ENCODE measurements around the gene PTPRC.
"Not testable (repeated sequence)": the region's sequence is repeated elsewhere in the genome, so short reads cannot be mapped to it uniquely, and the experiment has no call there.

PTPRC gene, protein sequence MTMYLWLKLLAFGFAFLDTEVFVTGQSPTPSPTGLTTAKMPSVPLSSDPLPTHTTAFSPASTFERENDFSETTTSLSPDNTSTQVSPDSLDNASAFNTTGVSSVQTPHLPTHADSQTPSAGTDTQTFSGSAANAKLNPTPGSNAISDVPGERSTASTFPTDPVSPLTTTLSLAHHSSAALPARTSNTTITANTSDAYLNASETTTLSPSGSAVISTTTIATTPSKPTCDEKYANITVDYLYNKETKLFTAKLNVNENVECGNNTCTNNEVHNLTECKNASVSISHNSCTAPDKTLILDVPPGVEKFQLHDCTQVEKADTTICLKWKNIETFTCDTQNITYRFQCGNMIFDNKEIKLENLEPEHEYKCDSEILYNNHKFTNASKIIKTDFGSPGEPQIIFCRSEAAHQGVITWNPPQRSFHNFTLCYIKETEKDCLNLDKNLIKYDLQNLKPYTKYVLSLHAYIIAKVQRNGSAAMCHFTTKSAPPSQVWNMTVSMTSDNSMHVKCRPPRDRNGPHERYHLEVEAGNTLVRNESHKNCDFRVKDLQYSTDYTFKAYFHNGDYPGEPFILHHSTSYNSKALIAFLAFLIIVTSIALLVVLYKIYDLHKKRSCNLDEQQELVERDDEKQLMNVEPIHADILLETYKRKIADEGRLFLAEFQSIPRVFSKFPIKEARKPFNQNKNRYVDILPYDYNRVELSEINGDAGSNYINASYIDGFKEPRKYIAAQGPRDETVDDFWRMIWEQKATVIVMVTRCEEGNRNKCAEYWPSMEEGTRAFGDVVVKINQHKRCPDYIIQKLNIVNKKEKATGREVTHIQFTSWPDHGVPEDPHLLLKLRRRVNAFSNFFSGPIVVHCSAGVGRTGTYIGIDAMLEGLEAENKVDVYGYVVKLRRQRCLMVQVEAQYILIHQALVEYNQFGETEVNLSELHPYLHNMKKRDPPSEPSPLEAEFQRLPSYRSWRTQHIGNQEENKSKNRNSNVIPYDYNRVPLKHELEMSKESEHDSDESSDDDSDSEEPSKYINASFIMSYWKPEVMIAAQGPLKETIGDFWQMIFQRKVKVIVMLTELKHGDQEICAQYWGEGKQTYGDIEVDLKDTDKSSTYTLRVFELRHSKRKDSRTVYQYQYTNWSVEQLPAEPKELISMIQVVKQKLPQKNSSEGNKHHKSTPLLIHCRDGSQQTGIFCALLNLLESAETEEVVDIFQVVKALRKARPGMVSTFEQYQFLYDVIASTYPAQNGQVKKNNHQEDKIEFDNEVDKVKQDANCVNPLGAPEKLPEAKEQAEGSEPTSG (N-terminal part only)

DNA sequence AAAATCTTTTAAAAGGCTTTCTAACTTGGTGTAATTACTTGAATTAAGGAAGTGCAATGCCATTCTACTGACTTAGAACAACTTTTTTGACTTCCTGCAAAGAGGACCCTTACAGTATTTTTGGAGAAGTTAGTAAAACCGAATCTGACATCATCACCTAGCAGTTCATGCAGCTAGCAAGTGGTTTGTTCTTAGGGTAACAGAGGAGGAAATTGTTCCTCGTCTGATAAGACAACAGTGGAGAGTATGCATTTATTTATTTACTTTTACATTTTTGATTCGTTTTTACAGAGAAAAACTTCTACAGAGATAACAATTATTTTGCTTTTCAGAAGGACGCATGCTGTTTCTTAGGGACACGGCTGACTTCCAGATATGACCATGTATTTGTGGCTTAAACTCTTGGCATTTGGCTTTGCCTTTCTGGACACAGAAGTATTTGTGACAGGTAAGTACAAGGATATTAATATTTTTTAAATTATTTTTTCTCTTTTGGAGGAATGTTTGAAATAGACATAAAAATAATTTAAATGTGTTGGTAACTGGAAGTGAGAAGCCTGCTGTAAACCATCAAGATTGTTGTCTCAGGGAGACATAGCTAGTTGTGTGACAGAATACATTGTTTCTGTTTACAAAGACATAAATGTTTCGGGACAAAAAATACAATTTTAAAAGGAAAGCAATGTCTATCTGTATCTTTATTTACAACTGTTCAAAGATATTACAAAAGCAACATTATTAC is at the start of gene PTPRC:
Gene PTPRC, plus strand, starts transcription at position 147 of the 742 bp plus-strand sequence. Its CDS starts 229 bp downstream, at position 376.
- no peak for DNase-seq

DNA sequence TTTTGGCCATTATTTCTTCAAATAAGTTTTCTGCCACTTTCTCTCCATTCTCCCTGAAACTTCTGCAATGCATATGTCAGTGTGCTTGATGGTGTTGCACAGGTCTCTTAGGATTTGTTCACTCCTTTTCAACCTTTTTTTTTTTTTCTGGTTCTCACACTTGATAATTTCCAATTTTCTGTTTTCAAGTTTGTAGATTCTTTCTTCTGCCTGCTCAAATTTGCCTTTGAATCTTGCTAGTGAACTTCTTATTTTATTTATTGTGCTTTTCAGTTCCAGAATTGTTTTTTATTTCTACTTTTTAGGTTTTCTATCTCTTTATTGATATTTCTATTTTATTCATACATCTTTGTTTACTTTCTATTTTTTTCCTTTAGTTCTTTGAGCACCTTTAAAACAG is 48.4 kb upstream of the PTPRC start:
- no peak for DNase-seq

DNA sequence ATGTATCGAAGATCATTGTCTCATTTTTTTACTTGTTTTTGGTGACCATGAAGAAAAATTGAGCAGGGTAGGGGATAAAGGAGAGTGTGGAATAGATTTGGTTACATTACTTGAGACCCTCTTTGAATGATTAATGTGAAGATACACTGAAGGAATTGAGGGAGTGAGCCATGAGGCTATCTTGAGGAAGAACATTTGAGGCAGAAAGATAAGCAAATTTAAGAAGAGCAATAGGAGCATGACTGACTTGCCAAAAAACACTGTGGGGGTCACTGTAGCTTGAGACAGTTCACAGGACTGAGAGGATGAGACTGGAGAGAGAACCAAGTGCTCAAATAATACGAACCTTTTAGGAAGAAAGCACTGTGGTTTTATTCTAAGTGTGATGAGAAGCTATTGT is 43.1 kb upstream of the PTPRC start:
- DNase-seq = no peak

DNA sequence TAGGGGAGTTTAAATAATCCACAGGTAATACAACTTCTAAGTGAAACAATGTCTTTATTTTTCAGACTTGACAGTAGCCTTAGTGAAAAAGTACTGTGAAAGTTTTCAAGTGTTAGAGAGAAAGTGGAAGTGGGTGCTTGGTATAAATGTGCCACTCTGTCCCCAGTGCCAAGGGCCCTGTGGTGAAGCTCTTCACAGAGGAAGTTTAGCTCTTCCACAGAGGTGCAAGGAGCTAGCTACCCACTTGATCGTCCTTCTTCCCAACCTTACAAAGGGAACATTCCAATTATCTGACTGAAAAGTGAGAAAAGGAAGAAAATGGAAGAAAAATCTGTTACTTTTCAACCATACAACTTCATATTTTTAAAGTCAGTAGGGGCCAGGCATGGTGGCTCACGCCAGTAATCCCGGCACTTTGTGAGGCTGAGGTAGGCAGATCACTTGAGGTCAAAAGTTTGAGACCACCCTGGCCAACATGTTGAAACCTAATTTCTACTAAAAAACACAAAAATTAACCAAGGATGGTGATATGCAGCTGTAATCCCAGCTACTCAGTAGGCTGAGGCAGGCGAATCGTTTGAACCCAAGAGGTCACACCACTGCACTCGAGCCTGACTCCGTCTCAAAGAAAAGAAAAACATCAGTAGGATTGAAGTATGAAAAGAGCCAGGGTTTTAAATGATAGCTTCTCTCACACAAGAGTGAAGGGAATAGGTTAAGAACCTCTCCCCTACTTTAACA is 41.0 kb upstream of the PTPRC start:
- no peak for DNase-seq

DNA sequence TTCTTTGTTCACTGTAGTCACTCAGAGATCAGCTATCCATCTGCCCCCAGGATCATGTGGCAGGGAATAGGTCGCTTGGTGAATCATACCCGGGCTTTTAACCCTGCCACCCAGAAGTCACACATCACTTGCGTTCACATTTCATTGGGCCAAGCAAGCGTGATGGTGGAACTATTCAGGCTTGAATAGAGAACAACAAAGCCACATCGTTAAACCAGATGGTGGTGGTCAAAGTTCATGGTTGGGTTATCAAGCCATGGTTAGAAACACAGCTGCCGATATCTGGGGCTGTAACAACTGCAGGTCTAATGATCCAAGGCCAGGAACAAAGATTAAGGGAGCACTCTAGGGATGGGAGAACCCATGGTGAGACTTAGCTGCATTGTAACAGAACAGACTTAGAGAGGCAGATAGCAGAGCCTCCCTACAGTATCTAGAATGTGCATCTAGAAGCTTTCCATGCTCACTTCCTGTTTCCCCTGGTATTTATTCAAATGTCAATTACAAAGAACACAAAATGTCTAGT is 40.0 kb upstream of the PTPRC start:
- DNase-seq = no peak

DNA sequence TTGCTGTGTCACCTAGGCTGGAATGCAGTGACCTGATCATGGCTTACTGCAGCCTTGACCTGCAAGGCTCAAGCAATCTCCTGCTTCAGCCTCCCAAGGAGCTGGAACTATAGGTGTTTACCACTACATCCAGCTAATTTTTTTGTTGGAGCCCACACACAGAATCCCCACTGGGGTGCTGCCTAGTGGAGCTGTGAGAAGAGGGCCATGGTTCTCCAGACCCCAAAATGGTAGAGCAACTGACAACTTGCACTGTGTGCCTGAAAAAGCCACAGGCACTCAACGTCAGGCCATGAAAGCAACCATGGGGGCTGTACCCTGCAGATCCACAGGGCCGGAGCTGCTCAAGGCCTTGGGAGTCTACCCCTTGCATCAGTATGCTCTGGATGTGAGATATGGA is 39.1 kb upstream of the PTPRC start:
- DNase-seq = no peak

DNA sequence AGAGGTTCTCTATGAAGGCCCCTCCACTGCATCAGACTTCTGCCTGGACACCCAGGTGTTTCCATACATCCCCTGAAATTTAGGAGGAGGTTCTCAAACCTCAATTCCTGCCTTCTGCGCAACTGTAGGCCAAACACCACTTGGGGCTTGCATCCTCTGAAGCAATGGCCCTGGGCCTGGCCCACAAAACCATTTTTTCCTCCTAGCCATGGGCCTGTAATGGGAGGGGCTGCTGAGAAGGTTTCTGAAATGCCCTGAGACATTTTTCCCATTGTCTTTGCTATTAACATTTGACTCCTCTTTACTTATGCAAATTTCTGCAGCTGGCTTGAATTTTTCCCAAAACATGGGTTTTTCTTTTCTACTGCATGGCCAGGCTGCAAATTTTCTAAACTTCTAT is 37.9 kb upstream of the PTPRC start:
- DNase-seq = no peak

DNA sequence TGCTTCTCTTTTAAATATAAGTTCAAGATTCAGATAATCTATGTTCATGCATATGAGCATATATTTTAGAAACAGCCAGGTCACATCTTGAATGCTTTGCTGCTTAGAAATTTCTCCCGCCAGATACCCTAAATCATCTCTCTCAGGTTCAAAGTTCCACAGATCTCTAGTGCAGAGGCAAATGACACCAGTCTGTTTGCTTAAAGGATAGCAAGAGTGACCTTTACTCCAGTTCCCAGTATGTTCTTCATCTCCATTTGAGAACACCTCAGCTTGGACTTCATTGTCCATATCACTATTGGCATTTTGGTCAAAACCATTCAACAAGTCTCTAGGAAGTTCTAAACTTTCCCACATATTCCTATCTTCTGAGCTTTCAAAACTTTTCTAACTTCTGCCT is 37.5 kb upstream of the PTPRC start:
- DNase-seq = not testable (repeated sequence)

DNA sequence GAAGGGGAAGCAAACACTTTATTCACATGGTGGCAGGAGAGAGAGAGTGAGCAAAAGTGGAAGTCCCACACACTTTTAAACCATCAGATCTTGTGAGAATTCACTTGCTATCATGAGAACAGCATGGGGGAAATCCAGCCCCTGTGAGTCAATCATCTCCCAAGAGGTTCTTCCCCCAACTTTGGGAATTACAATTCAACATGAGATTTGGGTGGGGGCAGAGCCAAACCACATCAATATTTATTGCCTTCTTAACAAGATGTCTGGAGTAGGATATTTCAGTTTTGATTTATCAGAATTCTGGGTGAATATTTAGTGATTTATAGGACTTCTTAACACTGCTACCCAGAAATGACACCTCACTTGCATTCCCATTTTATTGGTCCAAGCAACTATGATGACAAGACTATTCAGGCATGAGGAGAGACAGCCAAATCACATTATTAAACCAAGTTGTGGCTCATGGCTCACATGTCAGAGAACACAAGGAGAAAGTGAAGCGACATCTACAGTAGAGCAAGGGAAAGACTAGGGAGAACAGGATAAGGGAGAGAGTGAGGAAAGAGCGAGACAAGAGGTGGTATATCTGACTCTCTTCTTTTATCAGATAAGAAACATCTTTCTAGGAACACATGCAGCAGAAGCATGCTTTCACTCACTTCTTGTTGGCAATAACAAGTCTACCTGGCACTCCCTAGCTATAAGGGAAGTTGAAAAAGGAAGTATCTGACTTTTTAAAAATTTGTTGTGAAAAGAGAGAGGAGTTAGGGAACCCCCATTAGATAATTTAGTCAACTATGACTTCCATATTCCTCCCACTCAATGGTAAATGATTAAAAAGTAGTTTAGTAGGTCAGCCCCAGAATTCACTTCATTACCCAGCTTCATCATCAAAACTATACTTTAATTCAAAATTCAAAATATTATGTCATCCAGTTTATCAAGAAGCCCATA is 36.6 kb upstream of the PTPRC start:
- no peak for DNase-seq

DNA sequence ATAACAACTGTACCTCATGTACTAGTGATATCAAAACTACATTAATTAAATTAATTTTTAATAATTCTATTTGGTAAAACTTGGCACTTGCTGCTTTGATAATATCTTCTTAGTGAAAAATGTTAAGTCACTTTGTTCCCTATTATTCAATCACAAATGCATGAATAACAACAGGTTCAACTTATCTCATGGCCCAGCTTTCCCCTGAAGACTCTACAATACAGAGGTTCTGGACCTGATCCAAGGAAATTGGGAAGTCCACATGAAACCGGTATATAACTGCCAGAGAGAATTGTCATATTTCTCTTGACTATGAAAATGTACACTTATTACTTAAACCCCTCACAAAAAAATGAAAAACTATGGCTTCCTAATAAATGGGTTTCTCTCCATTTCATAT is 33.9 kb upstream of the PTPRC start:
- no peak for DNase-seq

DNA sequence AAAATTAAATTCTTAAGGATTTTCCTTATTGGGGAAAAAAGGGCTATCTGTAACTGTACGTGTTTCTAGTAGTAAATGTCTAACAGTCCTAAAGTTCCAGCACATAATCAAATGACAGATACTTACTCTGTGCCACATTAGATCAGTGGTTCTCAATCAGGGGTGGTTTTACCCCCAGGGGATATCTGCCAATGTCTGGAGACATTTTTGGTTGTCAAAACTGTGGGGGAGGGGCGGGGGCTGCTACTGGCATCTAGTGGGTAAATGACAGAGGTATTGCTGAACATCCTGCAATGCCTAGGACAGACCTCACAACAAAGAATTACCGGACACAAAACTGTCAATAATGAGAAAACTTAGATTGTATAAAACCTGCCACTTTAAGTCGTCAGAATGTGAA is 33.4 kb upstream of the PTPRC start:
- no peak for DNase-seq

DNA sequence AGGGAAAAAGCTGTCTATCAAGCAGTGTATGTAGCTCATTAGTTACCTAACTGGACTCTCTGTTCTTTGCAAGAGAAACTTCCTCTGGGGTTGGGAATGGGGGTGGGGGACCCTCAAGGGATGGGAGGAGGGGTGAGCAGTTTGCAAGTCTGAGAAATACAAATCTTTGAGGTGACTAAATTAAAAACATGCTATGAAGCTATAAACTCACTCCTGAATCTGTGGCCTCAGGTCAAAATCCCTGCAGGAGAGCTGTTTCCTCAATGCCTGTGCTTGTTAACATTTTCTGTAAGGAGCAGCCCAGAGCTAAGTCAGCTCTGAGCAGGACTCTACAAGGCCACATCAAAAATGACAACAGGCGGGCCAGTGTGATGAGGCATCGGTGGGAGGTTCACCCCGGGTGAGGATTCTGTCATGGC is 32.8 kb upstream of the PTPRC start:
- DNase-seq = no peak

DNA sequence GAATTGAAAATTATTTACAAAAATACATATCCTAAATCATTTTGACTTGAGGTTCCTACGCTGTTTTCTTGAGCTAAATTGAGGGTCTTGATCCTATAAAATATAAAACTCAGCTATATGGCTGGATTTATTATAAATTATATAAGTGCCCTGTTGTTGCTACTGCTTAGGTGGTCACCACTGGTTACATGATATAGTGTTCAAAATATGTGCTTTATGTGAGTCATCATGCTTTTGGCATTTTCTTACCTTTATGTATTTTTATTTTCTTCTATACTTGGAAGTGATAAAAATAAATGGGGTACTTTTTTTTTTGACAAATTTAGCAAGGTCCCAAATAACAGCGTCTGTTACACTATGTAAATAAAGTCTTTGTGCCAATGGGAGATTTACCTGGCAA is 31.1 kb upstream of the PTPRC start:
- no peak for DNase-seq

DNA sequence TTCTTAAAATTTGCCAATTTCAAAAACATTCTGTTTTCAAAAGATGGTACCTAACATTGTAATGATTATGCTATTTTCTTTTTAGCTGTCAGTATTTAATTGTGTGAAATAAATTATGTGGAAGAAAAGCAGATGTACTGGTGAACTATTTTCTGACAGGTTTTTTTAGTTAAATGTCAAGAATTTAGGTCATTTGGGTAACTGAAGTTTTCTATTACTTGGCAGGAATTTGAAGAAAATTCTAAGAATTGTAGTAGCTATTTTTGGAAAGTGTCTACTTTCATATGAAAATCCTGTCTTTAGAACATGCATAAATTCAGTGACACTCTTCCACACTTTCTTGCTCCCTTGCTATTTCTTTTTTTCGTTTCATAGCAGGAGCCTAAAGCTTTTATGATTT is 28.5 kb upstream of the PTPRC start:
- DNase-seq = no peak

DNA sequence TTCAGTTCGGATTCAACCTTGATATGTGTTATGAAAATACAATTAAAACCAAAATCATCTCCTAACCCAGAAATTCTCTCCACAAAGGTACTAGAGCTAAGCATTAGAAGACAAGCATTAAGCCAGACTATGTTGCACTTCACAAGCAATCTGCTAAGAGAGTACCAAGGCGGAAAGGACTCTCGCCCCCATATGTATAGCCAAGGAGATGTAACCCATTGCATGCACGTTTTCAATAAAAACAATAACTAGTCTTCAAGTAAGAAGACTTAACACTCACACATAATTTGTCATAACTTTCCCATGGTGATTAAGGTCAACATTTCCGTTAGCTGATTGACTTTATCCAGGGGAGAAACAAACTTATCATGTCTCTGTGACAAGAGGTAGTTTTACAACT is 27.6 kb upstream of the PTPRC start:
- DNase-seq = no peak

DNA sequence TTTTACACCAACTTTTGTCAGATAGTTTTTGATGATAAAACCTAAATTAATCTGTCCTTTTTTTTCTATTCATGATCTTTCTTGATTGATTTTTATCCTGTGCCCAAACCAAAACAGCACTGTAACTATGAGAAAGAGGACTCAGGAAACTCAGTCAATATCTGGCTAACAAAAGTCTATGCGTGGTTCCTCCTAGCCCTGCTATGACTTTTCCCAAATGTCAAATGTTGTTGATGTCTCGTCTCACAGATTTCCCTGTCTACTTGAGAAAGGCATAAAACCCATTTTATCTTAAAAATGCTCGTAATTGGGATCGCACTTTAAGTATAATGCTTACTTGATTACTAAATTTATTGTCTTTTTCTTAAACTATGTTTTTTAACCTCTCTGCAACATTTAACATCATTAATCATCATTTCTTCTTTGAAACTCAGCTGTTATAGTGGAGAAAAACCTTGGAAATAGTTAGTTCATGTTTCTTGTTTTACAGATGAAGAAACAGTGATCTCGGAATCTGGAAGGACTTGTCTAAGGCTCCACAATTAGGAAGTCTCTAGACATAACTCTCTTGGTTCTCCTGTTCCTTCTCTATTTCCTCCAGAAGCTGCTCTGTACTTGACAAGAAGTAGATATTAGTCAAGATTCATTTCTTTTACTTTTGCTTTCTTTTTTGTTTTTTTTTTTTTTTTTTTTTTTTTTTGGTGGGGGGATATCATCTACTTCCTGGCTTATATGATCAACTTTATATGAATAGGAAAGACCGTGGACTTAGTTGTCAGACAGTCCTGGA is 26.2 kb upstream of the PTPRC start:
- no peak for DNase-seq

DNA sequence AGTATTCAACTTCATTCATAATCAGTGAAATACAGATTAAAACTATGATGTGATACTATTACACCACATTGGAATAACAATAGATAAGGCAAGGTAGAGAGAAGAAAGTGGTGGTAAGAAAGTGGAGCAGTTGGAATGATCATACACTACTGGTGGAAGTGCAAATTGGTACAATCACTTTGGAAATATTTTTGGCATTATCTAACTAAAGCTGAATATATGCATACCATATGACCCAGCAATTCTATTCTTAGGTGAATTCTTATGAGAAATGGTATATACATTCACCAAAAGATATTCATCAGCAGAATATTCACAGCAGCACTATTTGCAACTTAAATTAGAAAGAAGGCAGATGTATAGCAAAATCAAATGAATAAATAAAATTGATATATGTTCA is 21.4 kb upstream of the PTPRC start:
- DNase-seq = no peak

DNA sequence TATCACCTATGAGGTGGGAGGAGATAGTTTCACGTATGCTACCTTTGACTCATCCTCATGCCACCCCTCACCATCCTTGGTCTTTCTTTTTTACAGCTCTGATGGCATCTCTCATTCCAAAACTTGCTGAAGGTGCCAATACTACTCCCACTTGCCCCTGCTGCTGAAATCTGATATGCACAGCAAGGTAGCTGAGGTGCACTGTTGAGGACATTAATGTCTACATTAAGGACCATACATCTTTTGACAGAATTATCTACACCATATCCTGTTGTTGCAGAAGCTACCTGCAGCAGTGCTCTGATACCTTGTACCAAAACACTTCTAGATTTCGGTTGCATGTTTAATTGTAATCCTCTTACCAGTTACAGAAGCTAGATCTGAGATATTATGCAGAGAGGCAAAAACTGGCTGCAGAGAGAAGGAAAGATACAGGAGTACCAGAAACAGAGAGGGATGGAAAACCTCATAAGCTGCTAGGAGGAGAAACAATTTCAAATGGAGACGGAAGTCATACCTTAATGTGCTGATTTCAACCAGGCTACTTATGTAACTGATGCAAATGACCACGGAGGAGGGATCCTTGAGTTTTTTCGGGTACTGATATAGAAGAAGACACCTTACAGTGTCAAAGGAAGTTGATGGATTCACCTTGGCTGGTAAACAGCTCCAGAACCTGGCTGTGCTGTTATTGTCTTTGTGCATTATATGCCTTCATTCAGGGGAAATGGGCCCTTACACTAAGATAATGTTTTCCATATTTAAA is 19.3 kb upstream of the PTPRC start:
- DNase-seq = no peak

DNA sequence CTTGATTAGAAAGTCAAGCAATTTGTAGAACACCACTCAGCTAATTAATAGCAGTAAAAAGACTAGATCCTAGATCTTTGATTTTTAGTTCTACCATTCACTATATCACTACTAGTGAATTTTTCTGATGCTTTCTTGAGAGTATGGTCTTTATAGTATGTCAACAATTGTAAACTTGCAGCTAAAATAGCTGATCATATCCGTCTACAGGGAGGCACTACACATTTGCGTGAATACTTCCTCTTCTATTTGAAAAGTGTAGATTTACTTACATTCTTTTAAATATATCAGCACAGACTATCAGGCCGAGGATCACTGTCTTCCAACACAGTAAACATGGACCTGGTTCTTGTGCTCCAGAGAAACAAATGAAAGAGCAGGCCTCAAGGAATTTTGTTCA is 18.6 kb upstream of the PTPRC start:
- no peak for DNase-seq
